ENCODE results near the gene SORCS2.
A peak's percentile ranks its signal among the peaks of the same experiment; 100 is the strongest.

The SORCS2 gene

GRCh38 chr4:7719354-7720174, 527.2 kb downstream of the SORCS2 start:
- ATAC-seq (peak; percentile 71), DNase-seq (peak; percentile 54 to 55)
- Mint-ChIP-seq H3K27me3 (peaks cover 33% of the 10 kb centered on the region), H3K27ac (peak overlapping the region in 1 of 2 donors; percentile 12), H3K4me1 (peaks cover 6% of the 10 kb centered on the region), H3K4me3 (no peak overlapping the region), H3K9me3 (peaks cover 7 to 15% of the 10 kb centered on the region in 2 donors)

- H3K27me3 Mint-ChIP-seq, result peaks cover 33% of the 10 kb centered on the region
- H3K4me3 Mint-ChIP-seq, result no peak overlapping the region
- no peak for ATAC-seq
- no peak overlapping the region for H3K27ac Mint-ChIP-seq
- no peak for DNase-seq
- H3K4me1 Mint-ChIP-seq, result peaks cover 6% of the 10 kb centered on the region
- H3K9me3 Mint-ChIP-seq, result peaks cover 10 to 12% of the 10 kb centered on the region in 2 donors
These were observed 529.7 kb downstream of the SORCS2 start for GRCh38 chr4:7721984-7722551.

GRCh38 chr4:7722766-7723387, 530.5 kb downstream of the SORCS2 start:
- Mint-ChIP-seq H3K9me3 (peaks cover 10 to 12% of the 10 kb centered on the region in 2 donors), H3K27ac (peak overlapping the region; percentile 54 to 84), H3K4me1 (peaks cover 6% of the 10 kb centered on the region)

GRCh38 chr4:7723625-7724024, 531.3 kb downstream of the SORCS2 start:
- DNase-seq (no peak), ATAC-seq (no peak)
- Mint-ChIP-seq H3K4me1 (peaks cover 6% of the 10 kb centered on the region), H3K4me3 (no peak overlapping the region), H3K27ac (no peak overlapping the region), H3K27me3 (peaks cover 27% of the 10 kb centered on the region), H3K9me3 (peaks cover 10 to 12% of the 10 kb centered on the region in 2 donors)

More at GRCh38 chr4:7722766-7723387, 530.5 kb downstream of the SORCS2 start:
- Mint-ChIP-seq H3K4me3 (no peak overlapping the region), H3K27me3 (peaks cover 32% of the 10 kb centered on the region)
- ATAC-seq, result no peak
- DNase-seq, result no peak

- H3K4me1 Mint-ChIP-seq, result no peaks in the 10 kb centered on the region
- H3K27me3 Mint-ChIP-seq, result peaks cover 18% of the 10 kb centered on the region
- H3K9me3 Mint-ChIP-seq, result peaks cover 10 to 12% of the 10 kb centered on the region in 2 donors
- H3K27ac Mint-ChIP-seq, result no peak overlapping the region
- DNase-seq (no peak), ATAC-seq (no peak)
- H3K4me3 Mint-ChIP-seq, result no peak overlapping the region
These were observed 533.6 kb downstream of the SORCS2 start for GRCh38 chr4:7725951-7726350.

GRCh38 chr4:7726665-7727413, 534.5 kb downstream of the SORCS2 start:
- Mint-ChIP-seq H3K4me3 (no peak overlapping the region), H3K4me1 (no peaks in the 10 kb centered on the region)
- no peak for ATAC-seq

GRCh38 chr4:7727749-7728148, 535.4 kb downstream of the SORCS2 start:
- Mint-ChIP-seq H3K27ac (no peak overlapping the region), H3K4me3 (no peak overlapping the region), H3K27me3 (peaks cover 8% of the 10 kb centered on the region), H3K4me1 (no peaks in the 10 kb centered on the region), H3K9me3 (peaks cover 10 to 12% of the 10 kb centered on the region in 2 donors)
- DNase-seq (no peak), ATAC-seq (no peak)

More at GRCh38 chr4:7726665-7727413, 534.5 kb downstream of the SORCS2 start:
- DNase-seq, result no peak
- H3K9me3 Mint-ChIP-seq, result peaks cover 10 to 12% of the 10 kb centered on the region in 2 donors
- H3K27me3 Mint-ChIP-seq, result peaks cover 17% of the 10 kb centered on the region
- peak overlapping the region in 1 of 2 donors; percentile 33 for H3K27ac Mint-ChIP-seq

GRCh38 chr4:7731437-7731836, 539.1 kb downstream of the SORCS2 start:
- H3K9me3 Mint-ChIP-seq, result no peaks in the 10 kb centered on the region
- no peak for DNase-seq
- H3K27ac Mint-ChIP-seq, result no peak overlapping the region
- ATAC-seq, result no peak
- H3K4me3 Mint-ChIP-seq, result no peak overlapping the region
- H3K27me3 Mint-ChIP-seq, result no peaks in the 10 kb centered on the region
- no peaks in the 10 kb centered on the region for H3K4me1 Mint-ChIP-seq

GRCh38 chr4:7732263-7732662, 539.9 kb downstream of the SORCS2 start:
- Mint-ChIP-seq H3K9me3 (no peaks in the 10 kb centered on the region), H3K4me1 (no peaks in the 10 kb centered on the region), H3K27ac (no peak overlapping the region), H3K27me3 (no peaks in the 10 kb centered on the region), H3K4me3 (no peak overlapping the region)
- DNase-seq, result no peak
- ATAC-seq, result peak; percentile 8

- H3K4me3 Mint-ChIP-seq, result no peak overlapping the region
- DNase-seq (no peak), ATAC-seq (peak; percentile 13)
- no peaks in the 10 kb centered on the region for H3K27me3 Mint-ChIP-seq
- H3K4me1 Mint-ChIP-seq, result no peaks in the 10 kb centered on the region
- H3K9me3 Mint-ChIP-seq, result no peaks in the 10 kb centered on the region
- H3K27ac Mint-ChIP-seq, result peak overlapping the region in 1 of 2 donors; percentile 85
These were observed 540.9 kb downstream of the SORCS2 start for GRCh38 chr4:7733201-7733600.

- ATAC-seq (no peak), DNase-seq (no peak)
- Mint-ChIP-seq H3K27me3 (no peaks in the 10 kb centered on the region), H3K27ac (peak overlapping the region in 1 of 2 donors; percentile 40), H3K4me1 (no peaks in the 10 kb centered on the region), H3K4me3 (no peak overlapping the region), H3K9me3 (no peaks in the 10 kb centered on the region)
These were observed 541.7 kb downstream of the SORCS2 start for GRCh38 chr4:7733801-7734650.

GRCh38 chr4:7734651-7735260, 542.4 kb downstream of the SORCS2 start:
- Mint-ChIP-seq H3K9me3 (no peaks in the 10 kb centered on the region), H3K4me3 (no peak overlapping the region), H3K27me3 (no peaks in the 10 kb centered on the region), H3K27ac (peak overlapping the region in 1 of 2 donors; percentile 69), H3K4me1 (no peaks in the 10 kb centered on the region)
- DNase-seq, result no peak
- no peak for ATAC-seq

GRCh38 chr4:7735395-7735794, 543.1 kb downstream of the SORCS2 start:
- Mint-ChIP-seq H3K9me3 (no peaks in the 10 kb centered on the region), H3K27me3 (no peaks in the 10 kb centered on the region), H3K27ac (no peak overlapping the region), H3K4me1 (no peaks in the 10 kb centered on the region), H3K4me3 (no peak overlapping the region)
- no peak for DNase-seq
- no peak for ATAC-seq

- Mint-ChIP-seq H3K4me3 (no peak overlapping the region), H3K9me3 (no peaks in the 10 kb centered on the region), H3K27ac (no peak overlapping the region), H3K4me1 (no peaks in the 10 kb centered on the region), H3K27me3 (no peaks in the 10 kb centered on the region)
- no peak for DNase-seq
- no peak for ATAC-seq
These were observed 543.6 kb downstream of the SORCS2 start for GRCh38 chr4:7735961-7736360.

Data from stimulated activated naive CD8-positive, alpha-beta T cell treated with anti-CD3 and anti-CD28 coated beads, Interleukin-15, amount 100 ng/mL, for 72 hours (primary cell).